Neural cell (in vitro differentiated cells): ENCODE results near the gene APBB2. TPM values are rescaled to one million over a fixed set of nuclear protein-coding genes. Genes with fewer than 3 reads are reported as not detected.

Experiments
- H2AFZ ChIP-seq: fragments of 200-600, 300-800 bp; sonication (generic), shearing (Covaris generic); 2 replicates; pipeline ENCODE4 v1.6.0; 2014; ENCODE audit warnings: low read depth, mild to moderate bottlenecking, antibody characterized with exemption, low read length, moderate library complexity
- H3F3A ChIP-seq: fragments of 200-600 bp; shearing (Covaris generic); 2 replicates; pipeline ENCODE4 v1.6.1; 2016; ENCODE audit warnings: mild to moderate bottlenecking, moderate library complexity, mixed read lengths, antibody characterized with exemption, low read length; ENCODE audit not compliant: insufficient read depth, poor library complexity, severe bottlenecking
- H3K27ac ChIP-seq: fragments of 200-600, 300-800 bp; sonication (generic), shearing (Covaris generic); 2 replicates; pipeline ENCODE4 v1.5.1; 2014; ENCODE audit warnings: mild to moderate bottlenecking, low read length, moderate library complexity
- H3K27me3 ChIP-seq: fragments of 300-800, 200-600 bp; sonication (generic), shearing (Covaris generic); 2 replicates; pipeline ENCODE4 v1.6.0; 2014; ENCODE audit warnings: mild to moderate bottlenecking, low read depth, low read length, moderate library complexity; ENCODE audit not compliant: insufficient read depth
- H3K36me3 ChIP-seq: fragments of 300-800, 200-600 bp; sonication (generic), shearing (Covaris generic); 2 replicates; pipeline ENCODE4 v1.5.1; 2014; ENCODE audit warnings: mild to moderate bottlenecking, antibody characterized with exemption, low read length, moderate library complexity; ENCODE audit not compliant: insufficient read depth
- H3K4me2 ChIP-seq: fragments of 300-800, 200-600 bp; sonication (generic), shearing (Covaris generic); 2 replicates; pipeline ENCODE4 v1.6.0; 2014; ENCODE audit warnings: mild to moderate bottlenecking, low read length
- H3K4me3 ChIP-seq: fragments of 300-800, 200-600 bp; sonication (generic), shearing (Covaris generic); 2 replicates; pipeline ENCODE4 v1.5.1; 2014; ENCODE audit warnings: mild to moderate bottlenecking, low read length, moderate library complexity
- H3K79me2 ChIP-seq: fragments of 200-600 bp; shearing (Covaris generic); replicated peaks from 2 replicates; pipeline ENCODE4 v1.6.0; 2014; ENCODE audit warnings: mild to moderate bottlenecking, low read length, moderate library complexity; ENCODE audit not compliant: insufficient read depth
- H3K9ac ChIP-seq: fragments of 300-800, 200-600 bp; sonication (generic), shearing (Covaris generic); 2 replicates; pipeline ENCODE4 v1.6.1; 2016; ENCODE audit warnings: mild to moderate bottlenecking, low read length, mixed read lengths
- H3K9me2 ChIP-seq: fragments of 200-600 bp; shearing (Covaris generic); 2 replicates; pipeline ENCODE4 v1.6.1; 2016; ENCODE audit warnings: mild to moderate bottlenecking, low read length, mixed read lengths; ENCODE audit not compliant: insufficient read depth
- H3K9me3 ChIP-seq: fragments of 200-600, 300-800 bp; sonication (generic), shearing (Covaris generic); 2 replicates; pipeline ENCODE4 v1.6.1; 2016; ENCODE audit warnings: mild to moderate bottlenecking, mixed run types, low read length, moderate library complexity, mixed read lengths
- H4K20me1 ChIP-seq: fragments of 200-600 bp; shearing (Covaris generic); 2 replicates; pipeline ENCODE4 v1.6.1; 2016; ENCODE audit warnings: mild to moderate bottlenecking, mixed run types; ENCODE audit not compliant: insufficient read depth
- EZH2 ChIP-seq: fragments of 200-600, 300-800 bp; shearing (Covaris generic), sonication (generic); IDR thresholded peaks from 2 replicates; pipeline ENCODE4 v1.6.1; 2014; ENCODE audit warnings: antibody characterized with exemption, low read length, borderline replicate concordance, mild to moderate bottlenecking; ENCODE audit not compliant: insufficient read depth, poor library complexity, severe bottlenecking
- MXI1 ChIP-seq: fragments of 450-650 bp; conservative IDR thresholded peaks from 2 replicates; pipeline ENCODE4 v1.6.1; 2014; ENCODE audit warnings: antibody characterized with exemption, mild to moderate bottlenecking; ENCODE audit not compliant: poor library complexity, severe bottlenecking
- POLR2AphosphoS5 ChIP-seq: IDR thresholded peaks from 2 replicates; pipeline ENCODE4 v1.6.1; 2012
- RAD21 ChIP-seq: fragments of 450-650 bp; conservative IDR thresholded peaks from 2 replicates; pipeline ENCODE4 v1.6.1; 2014; ENCODE audit warnings: antibody characterized with exemption, mild to moderate bottlenecking, moderate library complexity
- SMC3 ChIP-seq: fragments of 450-650 bp; conservative IDR thresholded peaks from 2 replicates; pipeline ENCODE4 v1.6.1; 2014; ENCODE audit warnings: antibody characterized with exemption, mild to moderate bottlenecking, moderate library complexity; ENCODE audit not compliant: poor library complexity
- TAF1 ChIP-seq: IDR thresholded peaks from 2 replicates; pipeline ENCODE4 v1.6.1; 2012; ENCODE audit warnings: low read depth
- polyA plus RNA-seq: library from polyadenylated mRNA; depleted of rRNA; stranded (reverse); fragments of >200 nt; gene quantifications from 2 replicates; pipeline ENCODE4 v1.2.3, GENCODE V29; 2014
- TF ChIP-seq, protein P1 (sequence below): IDR thresholded peaks from 2 replicates; pipeline ENCODE4 v1.6.1; 2012; ENCODE audit warnings: borderline replicate concordance
- TF ChIP-seq, protein P2 (sequence below): fragments of 450-650 bp; IDR thresholded peaks from 2 replicates; pipeline ENCODE4 v1.5.1; 2014; ENCODE audit warnings: antibody characterized with exemption, mild to moderate bottlenecking, moderate library complexity; ENCODE audit not compliant: poor library complexity, severe bottlenecking

The APBB2 gene
- polyA plus RNA-seq, 1 donor from 2014 or later, result 41.9 TPM

DNA sequence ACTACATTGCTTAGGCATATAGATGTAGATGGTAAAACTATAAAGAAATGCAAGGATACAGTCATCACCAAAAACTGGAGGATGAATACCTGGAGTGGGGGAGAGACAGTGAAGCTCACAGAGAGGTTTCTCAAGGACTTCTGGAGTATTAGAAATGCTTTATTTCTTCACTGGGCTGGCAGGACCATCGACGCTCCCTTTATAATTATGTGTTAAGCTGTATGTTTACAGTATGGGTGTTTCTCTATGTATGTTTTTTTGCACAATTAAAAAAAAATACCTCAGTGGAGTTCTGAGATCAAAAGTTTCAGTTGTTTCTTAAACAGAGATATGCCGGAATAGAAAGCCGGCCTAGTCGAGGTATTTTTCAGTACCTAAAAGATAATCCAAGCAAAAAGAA is 263.3 kb downstream of the APBB2 start:
- Histone ChIP-seq H3K4me3 (no peak overlapping the region), H3K79me2 (no peaks in the 10 kb centered on the region), H3K4me2 (no peak overlapping the region), H3K9me3 (no peaks in the 10 kb centered on the region), H3K27ac (no peak overlapping the region), H3F3A (no peaks in the 10 kb centered on the region), H2AFZ (no peak overlapping the region), H3K9me2 (no peaks in the 10 kb centered on the region), H4K20me1 (no peaks in the 10 kb centered on the region), H3K36me3 (no peaks in the 10 kb centered on the region), H3K27me3 (no peaks in the 10 kb centered on the region), H3K9ac (no peak overlapping the region)
- TF ChIP-seq MXI1, result no peak
- TF ChIP-seq EZH2, result no peak
- TF ChIP-seq, protein P1, sequence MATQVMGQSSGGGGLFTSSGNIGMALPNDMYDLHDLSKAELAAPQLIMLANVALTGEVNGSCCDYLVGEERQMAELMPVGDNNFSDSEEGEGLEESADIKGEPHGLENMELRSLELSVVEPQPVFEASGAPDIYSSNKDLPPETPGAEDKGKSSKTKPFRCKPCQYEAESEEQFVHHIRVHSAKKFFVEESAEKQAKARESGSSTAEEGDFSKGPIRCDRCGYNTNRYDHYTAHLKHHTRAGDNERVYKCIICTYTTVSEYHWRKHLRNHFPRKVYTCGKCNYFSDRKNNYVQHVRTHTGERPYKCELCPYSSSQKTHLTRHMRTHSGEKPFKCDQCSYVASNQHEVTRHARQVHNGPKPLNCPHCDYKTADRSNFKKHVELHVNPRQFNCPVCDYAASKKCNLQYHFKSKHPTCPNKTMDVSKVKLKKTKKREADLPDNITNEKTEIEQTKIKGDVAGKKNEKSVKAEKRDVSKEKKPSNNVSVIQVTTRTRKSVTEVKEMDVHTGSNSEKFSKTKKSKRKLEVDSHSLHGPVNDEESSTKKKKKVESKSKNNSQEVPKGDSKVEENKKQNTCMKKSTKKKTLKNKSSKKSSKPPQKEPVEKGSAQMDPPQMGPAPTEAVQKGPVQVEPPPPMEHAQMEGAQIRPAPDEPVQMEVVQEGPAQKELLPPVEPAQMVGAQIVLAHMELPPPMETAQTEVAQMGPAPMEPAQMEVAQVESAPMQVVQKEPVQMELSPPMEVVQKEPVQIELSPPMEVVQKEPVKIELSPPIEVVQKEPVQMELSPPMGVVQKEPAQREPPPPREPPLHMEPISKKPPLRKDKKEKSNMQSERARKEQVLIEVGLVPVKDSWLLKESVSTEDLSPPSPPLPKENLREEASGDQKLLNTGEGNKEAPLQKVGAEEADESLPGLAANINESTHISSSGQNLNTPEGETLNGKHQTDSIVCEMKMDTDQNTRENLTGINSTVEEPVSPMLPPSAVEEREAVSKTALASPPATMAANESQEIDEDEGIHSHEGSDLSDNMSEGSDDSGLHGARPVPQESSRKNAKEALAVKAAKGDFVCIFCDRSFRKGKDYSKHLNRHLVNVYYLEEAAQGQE, result no peak
- TF ChIP-seq TAF1, result no peak

DNA sequence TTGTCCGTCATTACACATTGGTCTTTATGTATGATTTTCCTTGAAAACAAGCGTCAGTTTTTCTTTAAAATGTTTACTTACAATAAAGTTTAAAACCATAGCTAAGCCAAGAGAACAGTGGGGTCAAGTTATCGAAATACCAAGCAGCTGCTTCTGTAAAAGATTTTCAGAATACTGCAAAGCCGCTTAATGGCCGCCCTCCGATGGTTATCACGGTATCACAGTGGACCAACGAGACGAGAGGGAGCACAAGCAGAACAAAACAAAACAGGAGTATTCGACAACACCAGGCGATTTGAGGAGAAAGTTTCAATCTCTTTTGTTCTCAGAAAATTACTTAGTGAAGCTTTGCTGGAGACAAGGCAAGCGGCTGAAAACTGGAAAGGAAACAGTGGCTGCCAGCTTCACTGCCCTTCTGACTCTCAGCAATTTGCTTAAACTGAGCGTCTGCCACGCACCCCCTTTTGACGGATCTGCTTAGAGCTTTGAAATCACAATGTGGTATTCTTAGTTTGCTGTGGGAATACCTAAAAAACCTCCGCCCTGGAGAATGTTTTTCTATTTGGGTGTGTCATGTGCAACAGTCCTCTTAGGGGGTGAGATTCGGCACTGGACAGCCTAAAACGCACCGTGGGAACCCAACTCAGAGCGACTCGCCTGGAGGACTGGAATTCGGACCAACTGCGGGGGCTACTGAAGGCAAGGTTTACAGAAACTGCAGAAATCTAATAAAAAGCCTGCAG is 264.8 kb downstream of the APBB2 start:
- H3K4me2 ChIP-seq, result no peak overlapping the region
- no peak overlapping the region for H3K4me3 ChIP-seq
- no peaks in the 10 kb centered on the region for H3K9me3 ChIP-seq
- no peaks in the 10 kb centered on the region for H3K27me3 ChIP-seq
- no peak overlapping the region for H3K9ac ChIP-seq
- H4K20me1 ChIP-seq, result no peaks in the 10 kb centered on the region
- H3K36me3 ChIP-seq, result no peaks in the 10 kb centered on the region
- H2AFZ ChIP-seq, result no peak overlapping the region
- no peaks in the 10 kb centered on the region for H3F3A ChIP-seq
- H3K27ac ChIP-seq, result no peak overlapping the region
- H3K79me2 ChIP-seq, result no peaks in the 10 kb centered on the region
- TF ChIP-seq, protein P1, result no peak
- TF ChIP-seq RAD21 (no peak), EZH2 (no peak), SMC3 (no peak), TAF1 (no peak), MXI1 (no peak), POLR2AphosphoS5 (no peak)
- TF ChIP-seq, protein P2, sequence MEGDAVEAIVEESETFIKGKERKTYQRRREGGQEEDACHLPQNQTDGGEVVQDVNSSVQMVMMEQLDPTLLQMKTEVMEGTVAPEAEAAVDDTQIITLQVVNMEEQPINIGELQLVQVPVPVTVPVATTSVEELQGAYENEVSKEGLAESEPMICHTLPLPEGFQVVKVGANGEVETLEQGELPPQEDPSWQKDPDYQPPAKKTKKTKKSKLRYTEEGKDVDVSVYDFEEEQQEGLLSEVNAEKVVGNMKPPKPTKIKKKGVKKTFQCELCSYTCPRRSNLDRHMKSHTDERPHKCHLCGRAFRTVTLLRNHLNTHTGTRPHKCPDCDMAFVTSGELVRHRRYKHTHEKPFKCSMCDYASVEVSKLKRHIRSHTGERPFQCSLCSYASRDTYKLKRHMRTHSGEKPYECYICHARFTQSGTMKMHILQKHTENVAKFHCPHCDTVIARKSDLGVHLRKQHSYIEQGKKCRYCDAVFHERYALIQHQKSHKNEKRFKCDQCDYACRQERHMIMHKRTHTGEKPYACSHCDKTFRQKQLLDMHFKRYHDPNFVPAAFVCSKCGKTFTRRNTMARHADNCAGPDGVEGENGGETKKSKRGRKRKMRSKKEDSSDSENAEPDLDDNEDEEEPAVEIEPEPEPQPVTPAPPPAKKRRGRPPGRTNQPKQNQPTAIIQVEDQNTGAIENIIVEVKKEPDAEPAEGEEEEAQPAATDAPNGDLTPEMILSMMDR, result no peak
- H3K9me2 ChIP-seq, result no peaks in the 10 kb centered on the region
